ENCODE results near the gene LPP.

DNA sequence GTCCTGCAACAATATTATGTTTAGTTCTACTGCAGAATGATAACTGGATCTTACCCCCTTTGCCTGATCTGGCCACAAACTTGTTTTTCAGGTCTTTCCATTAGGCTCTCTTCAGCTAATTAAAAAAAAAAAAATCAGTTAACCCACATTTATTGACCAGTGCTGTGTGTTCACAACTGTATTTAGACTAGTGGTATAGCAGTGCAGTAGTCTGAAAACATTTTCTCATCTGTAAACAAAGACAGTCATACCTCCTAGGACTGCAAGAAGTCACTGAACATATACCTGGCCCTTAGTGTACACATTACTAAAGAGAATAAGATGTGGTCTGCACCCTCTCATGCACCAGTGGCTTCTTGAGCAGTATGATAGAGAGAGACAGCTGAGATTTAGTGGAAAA, 22.5 kb downstream of the LPP start:
- TF ChIP-seq FOSL2 (IDR thresholded peaks at IDR 0.05) (no peak), FOSL2 (CRISPR knock-in tag; IDR thresholded peaks at IDR 0.05) (no peak), RAD21 (conservative IDR thresholded peaks at IDR 0.05 in 1 of 2, IDR thresholded peaks at IDR 0.05 in 1 of 2) (no peak), HOXA7 (CRISPR knock-in tag; IDR thresholded peaks at IDR 0.05) (no peak), HOXB13 (CRISPR knock-in tag; IDR thresholded peaks at IDR 0.05; ENCODE audit: low read depth) (no peak), EHMT2 (IDR thresholded peaks at IDR 0.05; ENCODE audit: low read depth) (no peak), SMC3 (IDR thresholded peaks at IDR 0.05) (no peak), MAFK (IDR thresholded peaks at IDR 0.05; ENCODE audit: partially characterized antibody) (no peak)
- TF ChIP-seq, protein P1, sequence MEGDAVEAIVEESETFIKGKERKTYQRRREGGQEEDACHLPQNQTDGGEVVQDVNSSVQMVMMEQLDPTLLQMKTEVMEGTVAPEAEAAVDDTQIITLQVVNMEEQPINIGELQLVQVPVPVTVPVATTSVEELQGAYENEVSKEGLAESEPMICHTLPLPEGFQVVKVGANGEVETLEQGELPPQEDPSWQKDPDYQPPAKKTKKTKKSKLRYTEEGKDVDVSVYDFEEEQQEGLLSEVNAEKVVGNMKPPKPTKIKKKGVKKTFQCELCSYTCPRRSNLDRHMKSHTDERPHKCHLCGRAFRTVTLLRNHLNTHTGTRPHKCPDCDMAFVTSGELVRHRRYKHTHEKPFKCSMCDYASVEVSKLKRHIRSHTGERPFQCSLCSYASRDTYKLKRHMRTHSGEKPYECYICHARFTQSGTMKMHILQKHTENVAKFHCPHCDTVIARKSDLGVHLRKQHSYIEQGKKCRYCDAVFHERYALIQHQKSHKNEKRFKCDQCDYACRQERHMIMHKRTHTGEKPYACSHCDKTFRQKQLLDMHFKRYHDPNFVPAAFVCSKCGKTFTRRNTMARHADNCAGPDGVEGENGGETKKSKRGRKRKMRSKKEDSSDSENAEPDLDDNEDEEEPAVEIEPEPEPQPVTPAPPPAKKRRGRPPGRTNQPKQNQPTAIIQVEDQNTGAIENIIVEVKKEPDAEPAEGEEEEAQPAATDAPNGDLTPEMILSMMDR (IDR thresholded peaks at IDR 0.05): no peak
